ENCODE measurements around the gene ANKRD30A.

- no peak for TF ChIP-seq CTCF (IDR thresholded peaks at IDR 0.05; ENCODE audit: low read depth, low read length, missing input control)
- TF ChIP-seq MAX (IDR thresholded peaks at IDR 0.05): no peak
- TF ChIP-seq JUND (IDR thresholded peaks at IDR 0.05): no peak
- no peak for TF ChIP-seq YY1 (IDR thresholded peaks at IDR 0.05)
- TF ChIP-seq GABPA (IDR thresholded peaks at IDR 0.05 in 1 of 2, conservative IDR thresholded peaks at IDR 0.05 in 1 of 2): no peak
- TF ChIP-seq TAF1 (conservative IDR thresholded peaks at IDR 0.05): no peak
- TF ChIP-seq REST (IDR thresholded peaks at IDR 0.05): no peak
- TF ChIP-seq RAD21 (IDR thresholded peaks at IDR 0.05): no peak
Observed at GRCh38 chr10:37268266-37268665, 142.9 kb downstream of the ANKRD30A start.

All from liver (tissue), 3 donors.